Measurements from ENCODE around the gene NDE1.
"Not testable (repeated sequence)": the region's sequence is repeated elsewhere in the genome, so short reads cannot be mapped to it uniquely, and the experiment has no call there.

NDE1 gene

GRCh38 chr16:15646557-15647293 lies 3.3 kb upstream of the NDE1 start:
- DNase-seq; in situ Hi-C loops (cut with HindIII; ENCODE audit: low pct_ligation_motif_present, low pct_unique_long_range_greater_than_20kb, low sequenced_read_pairs): not testable (repeated sequence)

DNA sequence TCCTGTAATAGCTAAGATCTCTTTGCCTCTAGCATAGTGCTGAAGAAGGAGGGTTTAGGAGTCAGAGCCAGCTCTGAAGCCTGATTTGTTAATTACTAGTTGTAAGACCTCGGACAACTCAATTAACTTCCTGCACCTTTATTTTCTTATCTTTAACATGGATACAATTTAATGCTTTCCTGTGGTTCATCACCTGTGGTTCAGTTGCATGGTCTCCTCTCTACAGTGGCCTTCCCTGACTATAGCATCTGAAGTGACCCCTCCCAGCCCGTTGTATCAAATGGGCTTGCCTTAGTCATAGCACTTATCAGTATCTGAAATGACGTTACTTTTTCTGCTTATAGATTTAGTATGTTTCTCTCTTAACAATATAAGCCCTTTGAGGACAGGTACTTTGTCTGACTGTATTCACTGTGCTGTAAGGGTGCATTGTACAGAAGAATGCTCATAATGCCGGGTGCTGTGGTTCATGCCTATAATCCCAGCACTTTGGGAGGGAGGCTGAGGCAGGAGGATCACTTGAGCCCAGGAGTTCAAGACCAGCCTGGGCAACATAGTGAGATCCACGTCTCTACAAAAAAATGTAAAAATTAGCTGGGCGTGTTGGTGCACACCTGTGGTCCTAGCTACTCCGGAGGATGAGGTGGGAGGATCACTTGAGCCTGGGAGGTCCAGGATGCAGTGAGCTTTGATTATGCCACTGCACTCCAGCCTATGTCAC lies 2.6 kb upstream of the NDE1 start:
- in situ Hi-C loops (cut with HindIII; ENCODE audit: low pct_ligation_motif_present, low pct_unique_long_range_greater_than_20kb, low sequenced_read_pairs) = no loop called here

GRCh38 chr16:15648135-15648730 lies 1.8 kb upstream of the NDE1 start:
- in situ Hi-C loops (cut with HindIII; ENCODE audit: low pct_ligation_motif_present, low pct_unique_long_range_greater_than_20kb, low sequenced_read_pairs) = no loop called here
- DNase-seq = no peak

More for the DNA sequence above, 2.6 kb upstream of the NDE1 start:
- DNase-seq = no peak

DNA sequence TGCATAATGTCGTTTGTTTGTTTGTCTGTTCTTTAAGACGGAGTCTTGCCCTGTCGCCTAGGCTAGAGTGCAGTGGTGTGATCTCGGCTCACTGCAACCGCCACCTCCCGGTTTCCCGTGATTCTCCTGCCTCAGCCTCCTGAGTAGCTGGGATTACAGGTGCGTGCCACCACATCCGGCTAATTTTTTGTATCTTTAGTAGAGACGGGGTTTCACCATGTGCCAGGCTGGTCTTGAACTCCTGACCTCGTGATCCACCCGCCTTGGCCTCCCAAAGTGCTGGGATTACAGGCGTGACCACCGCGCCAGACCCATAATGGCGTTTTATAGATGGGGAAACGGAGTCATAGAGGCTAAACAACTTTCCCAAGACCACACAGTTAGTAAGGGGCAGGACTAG lies 734 bp upstream of the NDE1 start:
- in situ Hi-C loops (cut with HindIII; ENCODE audit: low pct_ligation_motif_present, low pct_unique_long_range_greater_than_20kb, low sequenced_read_pairs); DNase-seq: not testable (repeated sequence)

DNA sequence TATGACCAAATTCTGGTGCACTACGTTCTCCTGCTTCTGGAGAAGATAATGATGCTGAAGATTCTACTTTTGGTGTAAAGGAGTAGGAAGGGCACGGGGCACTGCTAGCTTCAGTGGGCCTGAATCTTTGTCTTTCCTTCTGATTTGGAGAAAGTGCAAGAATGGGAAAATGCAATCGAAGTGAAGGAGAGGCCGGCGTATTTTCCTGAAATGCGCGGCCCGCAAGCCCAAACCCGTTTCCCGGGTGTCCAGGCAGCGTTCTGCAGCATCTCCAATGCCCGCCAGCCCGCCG lies 372 bp upstream of the NDE1 start:
- no peak for DNase-seq
- in situ Hi-C loops (cut with HindIII; ENCODE audit: low pct_ligation_motif_present, low pct_unique_long_range_greater_than_20kb, low sequenced_read_pairs) = no loop called here

DNA sequence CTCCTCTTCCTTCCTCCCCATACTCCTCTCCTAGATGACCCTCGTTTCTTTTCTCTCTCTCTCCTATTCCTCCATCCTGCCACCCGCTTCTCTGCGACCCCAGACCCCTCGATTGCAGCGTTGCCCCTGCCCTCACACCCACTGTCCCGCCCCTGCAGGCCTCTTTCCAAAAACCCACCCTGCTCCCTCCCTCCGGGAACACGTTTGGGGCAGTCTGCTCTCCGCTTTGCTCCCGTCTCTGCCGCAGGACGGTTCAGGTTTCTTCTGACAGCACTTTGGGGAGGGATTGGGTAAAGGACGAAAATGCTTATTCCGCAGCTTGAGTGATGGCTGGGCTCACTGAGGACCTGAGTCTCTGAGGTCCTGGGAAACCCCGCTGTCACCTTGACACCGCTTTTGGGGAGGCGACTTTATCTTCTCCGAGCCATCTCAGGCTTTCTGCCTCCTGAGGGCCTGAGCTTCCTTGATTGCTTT lies 690 bp downstream of the NDE1 start:
- peak; percentile 8 for DNase-seq
- in situ Hi-C loops (cut with HindIII; ENCODE audit: low pct_ligation_motif_present, low pct_unique_long_range_greater_than_20kb, low sequenced_read_pairs) = no loop called here

DNA sequence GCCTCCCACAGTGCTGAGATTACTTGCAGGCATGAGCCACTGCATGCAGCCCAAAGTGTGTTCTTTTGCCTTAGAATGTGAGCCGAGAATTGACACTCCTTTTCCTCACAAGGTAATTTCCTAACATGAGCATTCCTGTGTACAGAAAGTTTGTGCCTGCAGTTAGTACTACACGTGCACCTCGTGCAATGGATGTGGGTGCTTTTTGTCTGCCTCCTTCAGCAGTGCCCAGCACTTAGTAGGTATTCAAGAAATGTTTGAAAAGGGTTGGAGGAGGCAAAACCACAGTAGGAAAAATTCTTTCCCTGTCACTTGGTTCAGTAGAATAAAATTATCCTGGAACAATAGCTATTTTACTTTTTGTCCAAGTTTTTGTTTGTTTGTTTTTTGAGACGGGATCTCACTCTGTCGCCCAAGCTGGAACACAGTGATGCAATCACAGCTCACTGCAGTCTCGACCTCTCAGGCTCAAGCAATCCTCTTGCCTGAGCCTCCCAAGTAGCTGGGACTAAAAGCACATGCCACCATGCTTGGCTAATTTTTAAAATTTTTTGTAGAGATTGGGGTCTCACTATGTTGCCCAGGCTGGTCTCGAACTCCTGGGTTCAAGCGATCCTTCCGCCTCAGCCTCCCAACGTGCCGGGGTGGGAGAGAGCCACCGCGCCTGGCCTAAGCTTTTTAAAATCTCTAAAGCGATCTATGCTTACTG lies 2.4 kb downstream of the NDE1 start:
- in situ Hi-C loops (cut with HindIII; ENCODE audit: low pct_ligation_motif_present, low pct_unique_long_range_greater_than_20kb, low sequenced_read_pairs) = no loop called here
- DNase-seq = no peak

- no peak for DNase-seq
- in situ Hi-C loops (cut with HindIII; ENCODE audit: low pct_ligation_motif_present, low pct_unique_long_range_greater_than_20kb, low sequenced_read_pairs) = no loop called here
These were observed 3.2 kb downstream of the NDE1 start for GRCh38 chr16:15653227-15653626.

DNA sequence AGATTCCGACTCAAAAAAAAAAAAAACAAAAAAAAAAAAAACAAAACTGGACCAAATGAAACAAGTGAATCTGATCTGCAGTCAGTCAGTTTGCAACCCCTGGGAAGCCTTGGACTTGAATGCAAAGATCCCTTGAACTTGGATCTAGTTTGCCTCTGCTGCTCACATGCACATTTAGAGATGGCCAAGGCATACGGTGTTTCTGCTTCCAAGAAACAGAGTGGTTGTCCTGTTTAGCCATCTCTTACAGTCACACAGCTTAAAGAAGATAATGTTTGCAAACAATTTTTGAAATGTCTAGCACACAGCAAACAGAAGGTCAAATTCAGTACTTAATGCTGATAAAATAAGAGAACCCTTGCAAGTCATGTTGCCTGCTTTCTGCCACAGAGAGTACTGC lies 4.5 kb downstream of the NDE1 start:
- DNase-seq = no peak
- in situ Hi-C loops (cut with HindIII; ENCODE audit: low pct_ligation_motif_present, low pct_unique_long_range_greater_than_20kb, low sequenced_read_pairs) = no loop called here

DNA sequence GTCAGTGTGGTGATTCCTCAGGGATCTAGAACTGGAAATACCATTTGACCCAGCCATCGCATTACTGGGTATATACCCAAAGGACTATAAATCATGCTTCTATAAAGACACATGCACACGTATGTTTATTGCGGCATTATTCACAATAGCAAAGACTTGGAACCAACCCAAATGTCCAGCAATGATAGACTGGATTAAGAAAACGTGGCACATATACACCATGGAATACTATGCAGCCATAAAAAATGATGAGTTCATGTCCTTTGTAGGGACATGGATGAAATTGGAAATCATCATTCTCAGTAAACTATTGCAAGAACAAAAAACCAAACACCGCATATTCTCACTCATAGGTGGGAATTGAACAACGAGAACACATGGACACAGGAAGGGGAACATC lies 5.5 kb downstream of the NDE1 start:
- DNase-seq; in situ Hi-C loops (cut with HindIII; ENCODE audit: low pct_ligation_motif_present, low pct_unique_long_range_greater_than_20kb, low sequenced_read_pairs): not testable (repeated sequence)

DNA sequence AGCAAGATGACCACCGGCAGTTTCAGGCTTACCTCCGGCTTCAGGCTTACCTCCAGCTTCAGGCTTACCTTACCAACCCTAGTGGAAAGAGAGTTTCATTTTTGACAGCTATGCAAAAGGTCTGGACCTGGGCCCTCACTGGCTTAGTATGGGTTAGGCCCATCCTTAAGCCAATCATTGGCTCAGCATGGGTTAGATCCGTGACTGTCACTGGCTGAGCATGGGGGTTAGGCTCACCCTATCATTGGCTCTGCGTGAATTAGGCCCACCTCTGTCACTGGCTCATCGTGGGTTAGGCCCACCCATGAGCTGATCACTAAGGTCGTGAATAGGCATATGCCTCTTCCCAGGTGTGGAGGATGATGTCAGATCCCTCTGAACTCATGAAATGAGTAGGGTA lies 8.1 kb downstream of the NDE1 start:
- no peak for DNase-seq
- in situ Hi-C loops (cut with HindIII; ENCODE audit: low pct_ligation_motif_present, low pct_unique_long_range_greater_than_20kb, low sequenced_read_pairs) = no loop called here

GRCh38 chr16:15658556-15658955 lies 8.5 kb downstream of the NDE1 start:
- in situ Hi-C loops (cut with HindIII; ENCODE audit: low pct_ligation_motif_present, low pct_unique_long_range_greater_than_20kb, low sequenced_read_pairs) = no loop called here
- no peak for DNase-seq

DNA sequence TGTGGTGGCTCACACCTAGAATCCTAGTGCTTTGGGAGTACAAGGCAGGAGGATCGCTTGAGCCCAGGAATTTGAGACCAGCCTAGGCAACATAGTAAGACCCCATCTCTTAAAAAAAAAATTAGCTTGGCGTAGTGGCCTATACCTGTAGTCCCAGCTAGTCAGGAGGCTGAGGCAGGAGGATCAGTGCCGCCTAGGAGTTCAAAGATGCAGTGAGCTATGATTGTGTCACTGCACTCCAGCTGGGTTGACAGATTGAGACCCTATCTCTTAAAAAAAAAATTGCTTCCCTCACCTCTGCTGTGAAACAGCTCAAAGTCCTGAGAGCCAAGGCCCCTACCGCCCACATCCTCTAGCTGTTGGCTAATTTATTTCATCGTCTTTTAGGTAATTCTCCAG lies 10.2 kb downstream of the NDE1 start:
- no peak for DNase-seq
- in situ Hi-C loops (cut with HindIII; ENCODE audit: low pct_ligation_motif_present, low pct_unique_long_range_greater_than_20kb, low sequenced_read_pairs) = no loop called here

- in situ Hi-C loops (cut with HindIII; ENCODE audit: low pct_ligation_motif_present, low pct_unique_long_range_greater_than_20kb, low sequenced_read_pairs) = no loop called here
These were observed 15.1 kb downstream of the NDE1 start for GRCh38 chr16:15665107-15665506.

DNA sequence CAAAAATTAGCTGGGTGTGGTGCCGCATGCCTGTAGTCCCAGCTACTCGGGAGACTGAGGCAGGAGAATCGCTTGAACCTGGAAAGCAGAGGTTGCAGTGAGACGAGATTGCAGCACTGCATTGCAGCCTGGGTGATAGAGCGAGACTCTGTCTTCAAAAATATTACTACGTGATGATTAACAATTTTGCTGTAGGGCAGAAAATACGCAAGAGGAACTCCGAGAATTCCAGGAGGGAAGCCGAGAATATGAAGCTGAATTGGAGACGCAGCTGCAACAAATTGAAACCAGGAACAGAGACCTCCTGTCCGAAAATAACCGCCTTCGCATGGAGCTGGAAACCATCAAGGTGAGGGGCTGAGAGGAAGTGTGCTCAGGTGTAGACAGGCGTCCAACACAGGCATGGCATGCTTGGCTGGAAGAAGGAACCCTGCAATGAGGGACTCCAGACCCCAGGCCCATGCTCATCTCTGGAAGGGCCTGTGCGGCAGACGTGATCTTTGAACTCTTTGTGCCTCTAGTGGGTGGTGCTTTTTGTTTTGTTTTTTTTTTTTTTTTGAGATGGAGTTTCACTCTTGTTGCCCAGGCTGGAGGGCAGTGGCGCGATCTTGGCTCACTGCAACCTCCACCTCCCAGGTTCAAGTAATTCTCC lies 17.2 kb downstream of the NDE1 start:
- in situ Hi-C loops (cut with HindIII; ENCODE audit: low pct_ligation_motif_present, low pct_unique_long_range_greater_than_20kb, low sequenced_read_pairs) = no loop called here
- no peak for DNase-seq

More at GRCh38 chr16:15665107-15665506, 15.1 kb downstream of the NDE1 start:
- DNase-seq = no peak

DNA sequence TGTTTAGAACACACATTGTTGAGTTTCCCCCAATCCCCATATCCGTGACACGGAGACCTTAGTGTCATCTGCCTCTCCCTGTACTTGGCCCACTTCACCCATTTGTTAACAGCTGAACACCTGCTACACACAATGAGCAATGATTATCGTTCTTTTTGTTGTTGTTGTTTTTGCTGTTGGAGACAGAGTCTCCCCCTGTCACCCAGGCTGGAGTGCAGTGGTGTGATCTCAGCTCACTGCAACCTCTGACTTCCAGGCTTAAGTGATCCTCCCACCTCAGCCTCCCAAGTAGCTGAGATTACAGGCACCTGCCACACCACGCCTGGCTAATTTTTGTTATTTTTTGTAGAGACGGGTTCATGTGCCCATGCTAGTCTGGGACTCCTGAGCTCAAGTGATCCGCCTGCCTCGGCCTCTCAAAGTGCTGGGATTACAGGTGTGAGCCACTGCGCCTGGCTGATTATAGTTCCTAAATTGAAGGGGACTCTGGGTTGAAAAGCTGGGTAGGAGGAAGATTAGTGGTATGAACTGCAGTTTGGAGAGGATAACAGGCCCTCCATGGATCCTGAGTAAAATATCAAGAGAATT lies 21.6 kb downstream of the NDE1 start:
- in situ Hi-C loops (cut with HindIII; ENCODE audit: low pct_ligation_motif_present, low pct_unique_long_range_greater_than_20kb, low sequenced_read_pairs) = no loop called here
- DNase-seq = no peak

- DNase-seq; in situ Hi-C loops (cut with HindIII; ENCODE audit: low pct_ligation_motif_present, low pct_unique_long_range_greater_than_20kb, low sequenced_read_pairs): not testable (repeated sequence)
These were observed 22.1 kb downstream of the NDE1 start for GRCh38 chr16:15672127-15672513.

DNA sequence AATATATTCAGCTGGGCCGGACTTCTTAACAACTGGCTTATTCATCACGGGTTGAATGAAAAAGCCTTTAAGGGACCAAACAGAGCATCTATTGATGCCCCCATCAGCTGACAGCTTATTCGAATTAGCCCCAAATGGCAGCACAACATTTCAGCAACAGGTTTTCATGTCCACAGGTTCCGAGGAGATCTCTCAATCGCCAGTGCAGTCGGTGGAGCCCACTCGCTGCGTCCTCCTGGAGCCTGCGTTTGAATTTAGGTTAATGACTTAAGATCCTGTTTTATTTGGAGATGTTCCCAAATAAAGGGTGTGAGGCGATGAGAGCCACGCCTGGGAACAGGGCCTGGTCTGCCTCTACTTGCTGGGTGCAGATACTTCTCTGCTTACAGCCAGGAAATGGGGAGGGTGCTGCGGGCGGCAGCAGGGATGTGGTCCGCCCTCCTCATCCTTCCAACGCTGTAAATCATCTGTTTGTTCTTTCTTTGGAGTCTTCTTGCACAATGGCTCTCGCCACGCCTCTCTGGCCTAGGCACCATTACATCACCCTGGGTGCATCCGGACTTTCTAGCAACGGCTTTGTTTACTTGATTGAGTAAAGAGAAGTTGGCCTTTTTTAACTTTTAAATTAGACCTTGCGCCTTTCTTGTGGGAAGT lies 22.6 kb downstream of the NDE1 start:
- in situ Hi-C loops (cut with HindIII; ENCODE audit: low pct_ligation_motif_present, low pct_unique_long_range_greater_than_20kb, low sequenced_read_pairs) = no loop called here
- DNase-seq = no peak

Measured in ACHN (cell line).